ENCODE measurements around the gene HACL1.

Gene HACL1

GRCh38 chr3:15513810-15514662 lies 87.3 kb downstream of the HACL1 start:
- no peak overlapping the region for H2AK5ac ChIP-seq (ENCODE audit: low read length, severe bottlenecking)
- H3K23ac ChIP-seq (ENCODE audit: low read length in 2 of 2): no peak overlapping the region
- no peak overlapping the region for H2BK15ac ChIP-seq (ENCODE audit: low read depth, poor library complexity, severe bottlenecking)
- H3K79me1 ChIP-seq (replicated peaks; ENCODE audit: low read length, poor library complexity, severe bottlenecking): no peaks in the 10 kb centered on the region
- H3K27ac ChIP-seq (ENCODE audit: low read length, poor library complexity, severe bottlenecking): no peak overlapping the region
- no peaks in the 10 kb centered on the region for H3K4me1 ChIP-seq (ENCODE audit: control insufficient read depth, insufficient read depth, low read depth, low read length)
- no peak overlapping the region for H3K18ac ChIP-seq (ENCODE audit: low read depth in 1 of 2, low read length in 2 of 2)
- DNase-seq: no peak
- H3K9ac ChIP-seq (ENCODE audit: low read length): no peak overlapping the region
- H3K36me3 ChIP-seq (ENCODE audit: control insufficient read depth in 1 of 2, insufficient read depth in 2 of 2, low read depth in 1 of 2, low read length in 2 of 2): no peaks in the 10 kb centered on the region
- H2BK5ac ChIP-seq (ENCODE audit: low read depth, low read length, poor library complexity, severe bottlenecking): no peak overlapping the region
- H3K4me3 ChIP-seq (ENCODE audit: insufficient read depth in 1 of 2, low read depth in 1 of 2, low read length in 2 of 2): no peak overlapping the region
- H3K14ac ChIP-seq (ENCODE audit: low read length in 2 of 2): no peak overlapping the region
- 84% methylated on average over 4 of the region's 5 CpGs for WGBS
- no peak overlapping the region for H2BK12ac ChIP-seq (ENCODE audit: low read length in 2 of 2)
- no peak overlapping the region for H4K8ac ChIP-seq (ENCODE audit: low read length)
- no peaks in the 10 kb centered on the region for H3K9me3 ChIP-seq (ENCODE audit: control insufficient read depth, low read length)
- no peak overlapping the region for H4K91ac ChIP-seq (ENCODE audit: low read length)
- no peak overlapping the region for H2BK120ac ChIP-seq (ENCODE audit: low read depth, low read length)
- H3K4ac ChIP-seq (ENCODE audit: low read depth in 1 of 2, low read length in 2 of 2): no peak overlapping the region
- no peak overlapping the region for H2AFZ ChIP-seq (ENCODE audit: low read depth, low read length)
- H3K4me2 ChIP-seq (ENCODE audit: low read length, poor library complexity, severe bottlenecking): no peak overlapping the region
- H3K27me3 ChIP-seq (ENCODE audit: control insufficient read depth in 1 of 2, insufficient read depth in 1 of 2, low read length in 2 of 2): no peaks in the 10 kb centered on the region

DNA sequence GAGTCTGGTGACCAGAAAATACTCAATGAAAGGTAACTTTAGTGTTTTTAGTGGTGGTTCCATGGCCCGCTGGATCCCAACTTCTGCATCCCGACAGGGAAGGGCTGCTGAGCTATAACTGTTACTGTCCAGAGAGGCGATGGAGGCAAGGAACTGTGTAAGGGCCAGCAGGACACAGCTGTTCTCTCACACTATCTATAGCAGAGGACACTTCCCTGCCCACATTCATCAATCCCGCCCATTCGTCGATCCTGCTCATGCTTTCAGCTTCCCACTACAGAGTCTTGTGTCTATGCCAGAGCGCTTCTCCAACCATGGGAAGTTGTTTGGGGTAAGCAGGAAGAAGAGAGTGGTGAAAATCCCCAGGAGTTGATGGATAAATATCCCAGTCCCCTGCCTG lies 88.3 kb downstream of the HACL1 start:
- Histone ChIP-seq H3K79me1 (replicated peaks; ENCODE audit: low read length, poor library complexity, severe bottlenecking) (no peaks in the 10 kb centered on the region), H2AFZ (ENCODE audit: low read depth, low read length) (no peak overlapping the region), H3K9ac (ENCODE audit: low read length) (no peak overlapping the region), H3K23ac (ENCODE audit: low read length in 2 of 2) (no peak overlapping the region), H2BK5ac (ENCODE audit: low read depth, low read length, poor library complexity, severe bottlenecking) (no peak overlapping the region), H2BK120ac (ENCODE audit: low read depth, low read length) (no peak overlapping the region), H2BK15ac (ENCODE audit: low read depth, poor library complexity, severe bottlenecking) (no peak overlapping the region), H3K4me1 (ENCODE audit: control insufficient read depth, insufficient read depth, low read depth, low read length) (no peaks in the 10 kb centered on the region), H3K18ac (ENCODE audit: low read depth in 1 of 2, low read length in 2 of 2) (no peak overlapping the region), H3K27ac (ENCODE audit: low read length, poor library complexity, severe bottlenecking) (no peak overlapping the region), H3K14ac (ENCODE audit: low read length in 2 of 2) (no peak overlapping the region), H4K8ac (ENCODE audit: low read length) (no peak overlapping the region), H3K27me3 (ENCODE audit: control insufficient read depth in 1 of 2, insufficient read depth in 1 of 2, low read length in 2 of 2) (no peaks in the 10 kb centered on the region), H3K4ac (ENCODE audit: low read depth in 1 of 2, low read length in 2 of 2) (no peak overlapping the region), H2AK5ac (ENCODE audit: low read length, severe bottlenecking) (no peak overlapping the region), H3K4me2 (ENCODE audit: low read length, poor library complexity, severe bottlenecking) (no peak overlapping the region), H2BK12ac (ENCODE audit: low read length in 2 of 2) (no peak overlapping the region), H3K36me3 (ENCODE audit: control insufficient read depth in 1 of 2, insufficient read depth in 2 of 2, low read depth in 1 of 2, low read length in 2 of 2) (no peaks in the 10 kb centered on the region), H3K4me3 (ENCODE audit: insufficient read depth in 1 of 2, low read depth in 1 of 2, low read length in 2 of 2) (no peak overlapping the region), H4K91ac (ENCODE audit: low read length) (no peak overlapping the region), H3K9me3 (ENCODE audit: control insufficient read depth, low read length) (no peaks in the 10 kb centered on the region)
- 97% methylated on average over 4 of the region's 7 CpGs for WGBS
- DNase-seq: no peak

- Histone ChIP-seq H2BK15ac (ENCODE audit: low read depth, poor library complexity, severe bottlenecking) (no peak overlapping the region), H3K18ac (ENCODE audit: low read depth in 1 of 2, low read length in 2 of 2) (no peak overlapping the region), H2BK12ac (ENCODE audit: low read length in 2 of 2) (no peak overlapping the region), H4K8ac (ENCODE audit: low read length) (no peak overlapping the region), H3K27ac (ENCODE audit: low read length, poor library complexity, severe bottlenecking) (no peak overlapping the region), H4K91ac (ENCODE audit: low read length) (no peak overlapping the region), H3K4me1 (ENCODE audit: control insufficient read depth, insufficient read depth, low read depth, low read length) (no peaks in the 10 kb centered on the region), H3K14ac (ENCODE audit: low read length in 2 of 2) (no peak overlapping the region), H3K9ac (ENCODE audit: low read length) (no peak overlapping the region), H2BK120ac (ENCODE audit: low read depth, low read length) (no peak overlapping the region), H2AK5ac (ENCODE audit: low read length, severe bottlenecking) (no peak overlapping the region), H2AFZ (ENCODE audit: low read depth, low read length) (no peak overlapping the region), H3K79me1 (replicated peaks; ENCODE audit: low read length, poor library complexity, severe bottlenecking) (no peaks in the 10 kb centered on the region), H2BK5ac (ENCODE audit: low read depth, low read length, poor library complexity, severe bottlenecking) (no peak overlapping the region), H3K9me3 (ENCODE audit: control insufficient read depth, low read length) (no peaks in the 10 kb centered on the region), H3K23ac (ENCODE audit: low read length in 2 of 2) (no peak overlapping the region), H3K4me3 (ENCODE audit: insufficient read depth in 1 of 2, low read depth in 1 of 2, low read length in 2 of 2) (no peak overlapping the region), H3K4ac (ENCODE audit: low read depth in 1 of 2, low read length in 2 of 2) (no peak overlapping the region), H3K36me3 (ENCODE audit: control insufficient read depth in 1 of 2, insufficient read depth in 2 of 2, low read depth in 1 of 2, low read length in 2 of 2) (no peaks in the 10 kb centered on the region), H3K27me3 (ENCODE audit: control insufficient read depth in 1 of 2, insufficient read depth in 1 of 2, low read length in 2 of 2) (no peaks in the 10 kb centered on the region), H3K4me2 (ENCODE audit: low read length, poor library complexity, severe bottlenecking) (no peak overlapping the region)
- 72% methylated on average over 8 of the region's 10 CpGs for WGBS
- peak; percentile 23 for DNase-seq
These were observed 89.2 kb downstream of the HACL1 start for GRCh38 chr3:15512166-15512565.

DNA sequence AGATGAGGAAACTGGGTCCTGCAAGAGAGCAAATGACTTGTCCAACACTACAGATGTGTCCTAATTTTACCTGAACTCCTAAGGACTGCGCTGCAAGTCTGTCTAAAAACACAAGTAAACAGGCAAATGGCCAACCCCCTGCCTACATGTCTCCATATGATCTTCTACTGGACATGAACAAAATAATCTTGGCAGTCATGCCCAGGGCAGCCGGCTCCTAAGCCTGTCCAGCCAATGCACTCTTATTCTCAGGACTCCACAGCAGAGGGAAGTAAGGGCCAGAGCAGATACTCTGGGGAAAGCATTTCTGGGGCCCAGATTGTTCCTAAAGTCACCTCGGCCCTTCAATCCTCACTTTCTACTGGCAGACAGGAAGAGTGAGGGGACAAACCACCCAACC lies 90.2 kb downstream of the HACL1 start:
- Histone ChIP-seq H2AK5ac (ENCODE audit: low read length, severe bottlenecking) (no peak overlapping the region), H2BK15ac (ENCODE audit: low read depth, poor library complexity, severe bottlenecking) (no peak overlapping the region), H3K4me1 (ENCODE audit: control insufficient read depth, insufficient read depth, low read depth, low read length) (no peaks in the 10 kb centered on the region), H3K27me3 (ENCODE audit: control insufficient read depth in 1 of 2, insufficient read depth in 1 of 2, low read length in 2 of 2) (no peaks in the 10 kb centered on the region), H3K4ac (ENCODE audit: low read depth in 1 of 2, low read length in 2 of 2) (no peak overlapping the region), H3K4me2 (ENCODE audit: low read length, poor library complexity, severe bottlenecking) (no peak overlapping the region), H3K9me3 (ENCODE audit: control insufficient read depth, low read length) (no peaks in the 10 kb centered on the region), H3K14ac (ENCODE audit: low read length in 2 of 2) (no peak overlapping the region), H2BK12ac (ENCODE audit: low read length in 2 of 2) (no peak overlapping the region), H4K8ac (ENCODE audit: low read length) (no peak overlapping the region), H3K9ac (ENCODE audit: low read length) (no peak overlapping the region), H3K18ac (ENCODE audit: low read depth in 1 of 2, low read length in 2 of 2) (no peak overlapping the region), H4K91ac (ENCODE audit: low read length) (no peak overlapping the region), H2AFZ (ENCODE audit: low read depth, low read length) (no peak overlapping the region), H2BK5ac (ENCODE audit: low read depth, low read length, poor library complexity, severe bottlenecking) (no peak overlapping the region), H3K23ac (ENCODE audit: low read length in 2 of 2) (no peak overlapping the region), H3K36me3 (ENCODE audit: control insufficient read depth in 1 of 2, insufficient read depth in 2 of 2, low read depth in 1 of 2, low read length in 2 of 2) (no peaks in the 10 kb centered on the region), H3K27ac (ENCODE audit: low read length, poor library complexity, severe bottlenecking) (no peak overlapping the region), H2BK120ac (ENCODE audit: low read depth, low read length) (no peak overlapping the region), H3K79me1 (replicated peaks; ENCODE audit: low read length, poor library complexity, severe bottlenecking) (no peaks in the 10 kb centered on the region), H3K4me3 (ENCODE audit: insufficient read depth in 1 of 2, low read depth in 1 of 2, low read length in 2 of 2) (no peak overlapping the region)
- WGBS: 93% methylated on average over 3 of the region's 3 CpGs
- no peak for DNase-seq

Data from mesenchymal stem cell (in vitro differentiated cells and primary cell).